ENCODE data around the gene SLAMF8. TPM values are rescaled to one million over a fixed set of nuclear protein-coding genes. Genes with fewer than 3 reads are reported as not detected.

SLAMF8 gene
- total and polyA plus RNA-seq, 7 donors, result 2.4 to 16.2 (median 4.8) TPM

- WGBS, 2 donors, result 89 to 94% methylated on average over 5 of the region's 5 CpGs
- intact Hi-C loops (cut with DNase I), result no loop called here
- H3K27ac ChIP-seq, result no peak overlapping the region
- H3K36me3 ChIP-seq, result peaks cover 0 to 22% (median 0%) of the 10 kb centered on the region in 4 donors
- H3K4me3 ChIP-seq, result no peak overlapping the region
- DNase-seq, result no peak
- peaks cover 0 to 5% (median 0%) of the 10 kb centered on the region in 4 donors for H3K4me1 ChIP-seq
- no peak for TF ChIP-seq CTCF (IDR thresholded peaks at IDR 0.05)
- TF ChIP-seq POLR2A (IDR thresholded peaks at IDR 0.05), result no peak
- no peak for TF ChIP-seq EP300 (IDR thresholded peaks at IDR 0.05)
- TF ChIP-seq POLR2AphosphoS5 (IDR thresholded peaks at IDR 0.05), result no peak
- H3K27me3 ChIP-seq, result no peaks in the 10 kb centered on the region
- H3K9me3 ChIP-seq, result no peaks in the 10 kb centered on the region
These were observed 12.6 kb downstream of the SLAMF8 start for GRCh38 chr1:159839116-159839849.

GRCh38 chr1:159841749-159842148 is 15.1 kb downstream of the SLAMF8 start:
- no peaks in the 10 kb centered on the region for H3K9me3 ChIP-seq
- DNase-seq, result no peak
- peaks cover 0 to 14% (median 0%) of the 10 kb centered on the region in 4 donors for H3K36me3 ChIP-seq
- H3K4me3 ChIP-seq, result no peak overlapping the region
- H3K27ac ChIP-seq, result no peak overlapping the region
- H3K4me1 ChIP-seq, result no peaks in the 10 kb centered on the region
- no peaks in the 10 kb centered on the region for H3K27me3 ChIP-seq
- 86 to 94% methylated on average over 2 of the region's 2 CpGs for WGBS, 2 donors
- intact Hi-C loops (cut with DNase I), result loop anchor here (5.0 kb wide), 1 partner anchor 34 kb away; no protein-coding TSS in a partner anchor
- TF ChIP-seq POLR2AphosphoS5 (IDR thresholded peaks at IDR 0.05), result no peak

GRCh38 chr1:159843459-159843858 is 16.8 kb downstream of the SLAMF8 start:
- H3K27me3 ChIP-seq, result no peaks in the 10 kb centered on the region
- WGBS, 2 donors, result 86 to 91% methylated on average over 4 of the region's 4 CpGs
- DNase-seq, result no peak
- TF ChIP-seq POLR2AphosphoS5 (IDR thresholded peaks at IDR 0.05) (no peak), EP300 (IDR thresholded peaks at IDR 0.05) (no peak), POLR2A (IDR thresholded peaks at IDR 0.05) (no peak)
- no peaks in the 10 kb centered on the region for H3K4me1 ChIP-seq
- H3K36me3 ChIP-seq, result no peaks in the 10 kb centered on the region
- H3K4me3 ChIP-seq, result no peak overlapping the region
- no peaks in the 10 kb centered on the region for H3K9me3 ChIP-seq
- intact Hi-C loops (cut with DNase I), result loop anchor here (5.0 kb wide), 1 partner anchor 36 kb away; no protein-coding TSS in a partner anchor
- no peak overlapping the region for H3K27ac ChIP-seq

GRCh38 chr1:159845751-159846629 is 19.3 kb downstream of the SLAMF8 start:
- TF ChIP-seq CTCF (IDR thresholded peaks at IDR 0.05), result no peak
- TF ChIP-seq POLR2AphosphoS5 (IDR thresholded peaks at IDR 0.05), result no peak
- no peak for TF ChIP-seq POLR2A (IDR thresholded peaks at IDR 0.05)
- no peak for TF ChIP-seq EP300 (IDR thresholded peaks at IDR 0.05)
- Histone ChIP-seq H3K27ac (no peak overlapping the region), H3K36me3 (no peaks in the 10 kb centered on the region), H3K4me1 (no peaks in the 10 kb centered on the region), H3K4me3 (no peak overlapping the region), H3K27me3 (no peaks in the 10 kb centered on the region), H3K9me3 (no peaks in the 10 kb centered on the region)
- DNase-seq, result no peak
- 46 to 78% methylated on average over 13 of the region's 13 CpGs for WGBS, 2 donors
- intact Hi-C loops (cut with DNase I), result loop anchor here (5.0 kb wide), 1 partner anchor 36 kb away; no protein-coding TSS in a partner anchor

- H3K4me3 ChIP-seq, result no peak overlapping the region
- H3K27ac ChIP-seq, result no peak overlapping the region
- 69 to 77% methylated on average over 4 of the region's 4 CpGs for WGBS, 2 donors
- DNase-seq, result no peak
- intact Hi-C loops (cut with DNase I), result loop anchor here (5.0 kb wide), 1 partner anchor 35 kb away; no protein-coding TSS in a partner anchor
- H3K36me3 ChIP-seq, result no peaks in the 10 kb centered on the region
- no peak for TF ChIP-seq POLR2AphosphoS5 (IDR thresholded peaks at IDR 0.05)
- TF ChIP-seq CTCF (IDR thresholded peaks at IDR 0.05), result no peak
- TF ChIP-seq POLR2A (IDR thresholded peaks at IDR 0.05), result no peak
- no peak for TF ChIP-seq EP300 (IDR thresholded peaks at IDR 0.05)
- H3K9me3 ChIP-seq, result no peaks in the 10 kb centered on the region
- no peaks in the 10 kb centered on the region for H3K27me3 ChIP-seq
- H3K4me1 ChIP-seq, result no peaks in the 10 kb centered on the region
These were observed 20.6 kb downstream of the SLAMF8 start for GRCh38 chr1:159847231-159847630.

All from sigmoid colon (tissue), 7 donors.